ENCODE results near the gene KRT80. TPM values are rescaled to one million over a fixed set of nuclear protein-coding genes. Genes with fewer than 3 reads are reported as not detected.

The KRT80 gene
- total RNA-seq, 1 donor, result 1.3 TPM

GRCh38 chr12:52221912-52222457, 30.2 kb upstream of the KRT80 start:
- DNase-seq (ENCODE audit: low read depth), result no peak

GRCh38 chr12:52221070-52221781, 29.4 kb upstream of the KRT80 start:
- DNase-seq (ENCODE audit: low read depth), result no peak
- no peak for TF ChIP-seq CTCF (IDR thresholded peaks at IDR 0.05; ENCODE audit: insufficient read depth, low read depth, low read length)
- H3K4me3 ChIP-seq (ENCODE audit: low read depth, low read length), result no peak overlapping the region

More at GRCh38 chr12:52221912-52222457, 30.2 kb upstream of the KRT80 start:
- peak; percentile 51 for TF ChIP-seq CTCF (IDR thresholded peaks at IDR 0.05; ENCODE audit: insufficient read depth, low read depth, low read length)
- no peak overlapping the region for H3K4me3 ChIP-seq (ENCODE audit: low read depth, low read length)

- DNase-seq (ENCODE audit: low read depth), result no peak
- H3K4me3 ChIP-seq (ENCODE audit: low read depth, low read length), result no peak overlapping the region
- no peak for TF ChIP-seq CTCF (IDR thresholded peaks at IDR 0.05; ENCODE audit: insufficient read depth, low read depth, low read length)
Measured at GRCh38 chr12:52220477-52220876, 28.7 kb upstream of the KRT80 start.

GRCh38 chr12:52218001-52218400, 26.2 kb upstream of the KRT80 start:
- no peak overlapping the region for H3K4me3 ChIP-seq (ENCODE audit: low read depth, low read length)
- no peak for DNase-seq (ENCODE audit: low read depth)
- TF ChIP-seq CTCF (IDR thresholded peaks at IDR 0.05; ENCODE audit: insufficient read depth, low read depth, low read length), result no peak

- DNase-seq (ENCODE audit: low read depth), result no peak
- no peak overlapping the region for H3K4me3 ChIP-seq (ENCODE audit: low read depth, low read length)
- no peak for TF ChIP-seq CTCF (IDR thresholded peaks at IDR 0.05; ENCODE audit: insufficient read depth, low read depth, low read length)
Measured at GRCh38 chr12:52217223-52217622, 25.4 kb upstream of the KRT80 start.

- DNase-seq (ENCODE audit: low read depth), result no peak
- no peak overlapping the region for H3K4me3 ChIP-seq (ENCODE audit: low read depth, low read length)
- TF ChIP-seq CTCF (IDR thresholded peaks at IDR 0.05; ENCODE audit: insufficient read depth, low read depth, low read length), result no peak
Measured at GRCh38 chr12:52216807-52217206, 25.0 kb upstream of the KRT80 start.
